Vagina (tissue), 2 donors: ENCODE data around the gene EHMT1. TPM values are rescaled to one million over a fixed set of nuclear protein-coding genes. Genes with fewer than 3 reads are reported as not detected.

Experiments used
- DNase-seq, 2 donors: peaks; one replicate each; pipeline ENCODE4 v3.0.0-alpha.2; 2017; ENCODE audit errors: extremely low spot score in 2 of 2
- H3K27ac ChIP-seq: fragments of 200-600 bp; sonication (generic); one replicate; pipeline ENCODE4 v1.5.1; 2019
- H3K27me3 ChIP-seq: fragments of 200-600 bp; sonication (generic); one replicate; pipeline ENCODE4 v1.5.1; 2019
- H3K36me3 ChIP-seq, 2 donors: fragments of 200-600 bp; sonication (generic); one replicate each; pipeline ENCODE4 v1.5.1; 2017 to 2019
- H3K4me1 ChIP-seq: fragments of 200-600 bp; sonication (generic); one replicate; pipeline ENCODE4 v1.5.1; 2019
- H3K4me3 ChIP-seq, 2 donors: fragments of 200-600 bp; sonication (generic); 1 replicate in 1 of 2; 2 replicates in 1 of 2; pipeline ENCODE4 v1.5.1; 2016 to 2019
- H3K9me3 ChIP-seq: fragments of 200-600 bp; sonication (generic); one replicate; pipeline ENCODE4 v1.5.1; 2019
- POLR2A ChIP-seq, 2 donors: fragments of 450-650 bp; IDR thresholded peaks; one replicate each; pipeline ENCODE4 v1.6.1; 2017; ENCODE audit warnings: antibody characterized with exemption in 2 of 2, mild to moderate bottlenecking in 2 of 2, moderate library complexity in 2 of 2
- POLR2AphosphoS5 ChIP-seq, 2 donors: sonication (generic); formaldehyde crosslinking; IDR thresholded peaks; one replicate each; pipeline ENCODE4 v1.9.0; 2017; ENCODE audit warnings: antibody characterized with exemption in 2 of 2, mild to moderate bottlenecking in 2 of 2, low read depth in 1 of 2; ENCODE audit not compliant: insufficient read depth in 1 of 2
- intact Hi-C: fragments of 100-400 bp; cut with DNase I; formaldehyde crosslinking; loops from one replicate; pipeline ENCODE4 v1.15.1; 2023
- total RNA-seq: library from RNA; depleted of rRNA; stranded (reverse); fragments of >200 nt; gene quantifications from one replicate; pipeline ENCODE4 v1.2.3, GENCODE V29; 2016
- TF ChIP-seq, protein P1 (sequence below), 3 experiments: fragments of 450-650 bp in 2 of 3; fragments of 200-600 bp in 1 of 3; sonication (generic) in 1 of 3; IDR thresholded peaks; one replicate each; pipeline ENCODE4 v1.5.1; 2017 to 2019; ENCODE audit warnings: antibody characterized with exemption in 3 of 3, mild to moderate bottlenecking in 2 of 3, moderate library complexity in 2 of 3

Gene EHMT1
- total RNA-seq, 1 donor from 2014 or later = 65.8 TPM

GRCh38 chr9:137764981-137765380 is 146.2 kb downstream of the EHMT1 start:
- Histone ChIP-seq H3K36me3 (peaks cover 0 to 40% of the 10 kb centered on the region in 2 donors), H3K27me3 (no peaks in the 10 kb centered on the region), H3K9me3 (no peaks in the 10 kb centered on the region), H3K27ac (no peak overlapping the region), H3K4me1 (no peaks in the 10 kb centered on the region), H3K4me3 (no peak overlapping the region)
- no peak for DNase-seq
- intact Hi-C loops = no loop called here
- TF ChIP-seq, protein P1, sequence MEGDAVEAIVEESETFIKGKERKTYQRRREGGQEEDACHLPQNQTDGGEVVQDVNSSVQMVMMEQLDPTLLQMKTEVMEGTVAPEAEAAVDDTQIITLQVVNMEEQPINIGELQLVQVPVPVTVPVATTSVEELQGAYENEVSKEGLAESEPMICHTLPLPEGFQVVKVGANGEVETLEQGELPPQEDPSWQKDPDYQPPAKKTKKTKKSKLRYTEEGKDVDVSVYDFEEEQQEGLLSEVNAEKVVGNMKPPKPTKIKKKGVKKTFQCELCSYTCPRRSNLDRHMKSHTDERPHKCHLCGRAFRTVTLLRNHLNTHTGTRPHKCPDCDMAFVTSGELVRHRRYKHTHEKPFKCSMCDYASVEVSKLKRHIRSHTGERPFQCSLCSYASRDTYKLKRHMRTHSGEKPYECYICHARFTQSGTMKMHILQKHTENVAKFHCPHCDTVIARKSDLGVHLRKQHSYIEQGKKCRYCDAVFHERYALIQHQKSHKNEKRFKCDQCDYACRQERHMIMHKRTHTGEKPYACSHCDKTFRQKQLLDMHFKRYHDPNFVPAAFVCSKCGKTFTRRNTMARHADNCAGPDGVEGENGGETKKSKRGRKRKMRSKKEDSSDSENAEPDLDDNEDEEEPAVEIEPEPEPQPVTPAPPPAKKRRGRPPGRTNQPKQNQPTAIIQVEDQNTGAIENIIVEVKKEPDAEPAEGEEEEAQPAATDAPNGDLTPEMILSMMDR (IDR thresholded peaks at IDR 0.05) = no peak
- no peak for TF ChIP-seq POLR2A (IDR thresholded peaks at IDR 0.05)
- no peak for TF ChIP-seq POLR2AphosphoS5 (IDR thresholded peaks at IDR 0.05; ENCODE audit: insufficient read depth in 1 of 2, low read depth in 1 of 2)

GRCh38 chr9:137765536-137765935 is 146.7 kb downstream of the EHMT1 start:
- TF ChIP-seq, protein P1 (IDR thresholded peaks at IDR 0.05) = no peak
- TF ChIP-seq POLR2AphosphoS5 (IDR thresholded peaks at IDR 0.05; ENCODE audit: insufficient read depth in 1 of 2, low read depth in 1 of 2) = no peak
- no peak for TF ChIP-seq POLR2A (IDR thresholded peaks at IDR 0.05)
- intact Hi-C loops = no loop called here
- Histone ChIP-seq H3K27me3 (no peaks in the 10 kb centered on the region), H3K4me1 (no peaks in the 10 kb centered on the region), H3K9me3 (no peaks in the 10 kb centered on the region), H3K4me3 (no peak overlapping the region), H3K27ac (no peak overlapping the region), H3K36me3 (peaks cover 0 to 46% of the 10 kb centered on the region in 2 donors)
- DNase-seq = no peak

DNA sequence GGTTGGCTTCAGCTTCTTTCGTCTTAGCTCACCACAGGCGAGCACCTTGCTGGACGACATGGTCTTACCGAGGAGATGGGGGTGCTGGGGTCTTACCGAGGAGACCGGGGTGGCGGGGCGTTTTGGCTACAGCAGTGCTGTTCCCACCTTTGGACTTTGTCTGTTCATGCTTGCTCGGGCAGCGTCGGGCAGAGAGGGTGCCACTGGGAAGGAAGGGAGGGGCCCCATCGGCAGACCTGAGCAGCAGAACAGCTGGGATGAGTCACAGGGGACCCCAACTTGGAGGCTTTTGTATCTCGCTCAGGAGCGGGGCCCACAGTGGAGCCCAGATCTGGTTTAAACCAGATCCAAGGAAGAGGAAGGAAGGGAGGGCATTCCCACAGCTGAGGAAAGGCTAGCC is 152.8 kb downstream of the EHMT1 start:
- Histone ChIP-seq H3K36me3 (peaks cover 0 to 45% of the 10 kb centered on the region in 2 donors), H3K9me3 (no peaks in the 10 kb centered on the region), H3K27ac (no peak overlapping the region), H3K27me3 (no peaks in the 10 kb centered on the region), H3K4me3 (no peak overlapping the region), H3K4me1 (no peaks in the 10 kb centered on the region)
- intact Hi-C loops = no loop called here
- DNase-seq = no peak
- TF ChIP-seq, protein P1 (IDR thresholded peaks at IDR 0.05) = no peak
- TF ChIP-seq POLR2A (IDR thresholded peaks at IDR 0.05) (no peak), POLR2AphosphoS5 (IDR thresholded peaks at IDR 0.05; ENCODE audit: insufficient read depth in 1 of 2, low read depth in 1 of 2) (no peak)

DNA sequence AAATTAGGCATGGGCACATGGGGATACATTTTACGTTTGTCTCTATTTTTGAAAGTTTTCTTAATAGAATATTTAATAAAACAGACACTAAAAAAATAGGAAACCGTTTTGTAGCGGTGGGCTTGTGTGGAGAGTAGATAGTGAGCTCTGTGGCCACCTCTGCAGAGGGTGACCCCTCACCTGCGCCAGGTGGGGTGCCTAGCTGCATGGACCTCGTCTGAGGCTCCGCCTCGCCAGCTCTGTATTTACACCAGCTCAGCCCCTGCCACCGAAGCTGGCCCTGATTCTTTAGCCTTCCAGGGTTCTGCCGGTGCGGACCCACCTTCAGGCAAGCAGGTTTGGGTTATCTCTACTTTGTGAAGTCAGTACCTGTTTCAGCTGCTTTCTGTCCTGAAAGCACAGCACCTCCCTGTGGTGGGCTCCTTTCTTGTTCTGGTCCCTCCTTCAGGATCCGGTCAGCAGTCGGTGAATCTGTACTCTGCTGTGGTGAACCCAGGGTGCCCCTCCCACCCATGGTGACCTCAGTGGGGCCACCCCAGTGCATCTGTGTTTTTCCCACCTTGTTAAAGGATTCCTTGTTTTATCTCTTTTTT is 153.6 kb downstream of the EHMT1 start:
- intact Hi-C loops = no loop called here
- no peak for TF ChIP-seq POLR2AphosphoS5 (IDR thresholded peaks at IDR 0.05; ENCODE audit: insufficient read depth in 1 of 2, low read depth in 1 of 2)
- TF ChIP-seq, protein P1 (IDR thresholded peaks at IDR 0.05) = no peak
- TF ChIP-seq POLR2A (IDR thresholded peaks at IDR 0.05) = no peak
- peaks cover 0 to 45% of the 10 kb centered on the region in 2 donors for H3K36me3 ChIP-seq

DNA sequence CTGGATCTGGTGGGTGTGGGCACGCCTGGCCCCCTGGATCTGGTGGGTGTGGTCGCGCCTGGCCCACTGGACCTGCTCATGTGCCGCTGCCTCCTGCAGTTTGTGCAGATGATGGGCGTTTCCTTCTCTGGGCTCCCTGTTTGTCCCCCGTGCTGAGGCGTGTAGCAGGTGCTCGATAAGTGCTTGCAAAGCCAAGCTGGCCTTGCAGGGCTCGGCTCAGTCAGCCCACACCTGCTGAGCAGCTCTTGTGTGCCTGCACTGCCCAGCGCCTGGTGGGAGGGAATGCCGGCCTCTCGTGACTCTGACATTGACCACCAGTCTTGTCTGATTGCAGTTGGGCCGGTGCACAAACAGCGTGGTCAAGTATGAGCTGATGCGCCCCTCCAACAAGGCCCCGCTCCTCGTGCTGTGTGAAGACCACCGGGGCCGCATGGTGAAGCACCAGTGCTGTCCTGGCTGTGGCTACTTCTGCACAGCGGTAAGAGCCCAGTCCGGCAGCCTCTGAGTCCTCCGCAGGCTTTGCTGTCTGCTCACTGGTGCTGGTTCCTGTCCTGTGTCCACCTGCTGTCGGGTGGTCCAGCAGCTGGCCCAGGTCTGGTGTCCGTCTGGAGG is 156.1 kb downstream of the EHMT1 start:
- no peak for DNase-seq
- TF ChIP-seq, protein P1 (IDR thresholded peaks at IDR 0.05) = no peak
- TF ChIP-seq POLR2A (IDR thresholded peaks at IDR 0.05) (no peak), POLR2AphosphoS5 (IDR thresholded peaks at IDR 0.05; ENCODE audit: insufficient read depth in 1 of 2, low read depth in 1 of 2) (no peak)
- no peak overlapping the region for H3K27ac ChIP-seq
- H3K4me3 ChIP-seq = no peak overlapping the region
- H3K27me3 ChIP-seq = no peaks in the 10 kb centered on the region
- no peaks in the 10 kb centered on the region for H3K4me1 ChIP-seq
- no peaks in the 10 kb centered on the region for H3K9me3 ChIP-seq
- peaks cover 0 to 68% of the 10 kb centered on the region in 2 donors for H3K36me3 ChIP-seq
- intact Hi-C loops = no loop called here

More for the DNA sequence above, 153.6 kb downstream of the EHMT1 start:
- H3K27me3 ChIP-seq = no peaks in the 10 kb centered on the region
- no peaks in the 10 kb centered on the region for H3K4me1 ChIP-seq
- no peak for DNase-seq
- no peaks in the 10 kb centered on the region for H3K9me3 ChIP-seq
- no peak overlapping the region for H3K4me3 ChIP-seq
- H3K27ac ChIP-seq = no peak overlapping the region
